GM19099 (cell line): Measurements from ENCODE around the gene ZBTB7C.

ENCODE experiments used
- POLR2A ChIP-seq: IDR thresholded peaks from 3 replicates; pipeline ENCODE4 v1.6.1; 2011; ENCODE audit warnings: low read depth; ENCODE audit not compliant: insufficient read length; ENCODE audit errors: extremely low read depth

ZBTB7C gene

DNA sequence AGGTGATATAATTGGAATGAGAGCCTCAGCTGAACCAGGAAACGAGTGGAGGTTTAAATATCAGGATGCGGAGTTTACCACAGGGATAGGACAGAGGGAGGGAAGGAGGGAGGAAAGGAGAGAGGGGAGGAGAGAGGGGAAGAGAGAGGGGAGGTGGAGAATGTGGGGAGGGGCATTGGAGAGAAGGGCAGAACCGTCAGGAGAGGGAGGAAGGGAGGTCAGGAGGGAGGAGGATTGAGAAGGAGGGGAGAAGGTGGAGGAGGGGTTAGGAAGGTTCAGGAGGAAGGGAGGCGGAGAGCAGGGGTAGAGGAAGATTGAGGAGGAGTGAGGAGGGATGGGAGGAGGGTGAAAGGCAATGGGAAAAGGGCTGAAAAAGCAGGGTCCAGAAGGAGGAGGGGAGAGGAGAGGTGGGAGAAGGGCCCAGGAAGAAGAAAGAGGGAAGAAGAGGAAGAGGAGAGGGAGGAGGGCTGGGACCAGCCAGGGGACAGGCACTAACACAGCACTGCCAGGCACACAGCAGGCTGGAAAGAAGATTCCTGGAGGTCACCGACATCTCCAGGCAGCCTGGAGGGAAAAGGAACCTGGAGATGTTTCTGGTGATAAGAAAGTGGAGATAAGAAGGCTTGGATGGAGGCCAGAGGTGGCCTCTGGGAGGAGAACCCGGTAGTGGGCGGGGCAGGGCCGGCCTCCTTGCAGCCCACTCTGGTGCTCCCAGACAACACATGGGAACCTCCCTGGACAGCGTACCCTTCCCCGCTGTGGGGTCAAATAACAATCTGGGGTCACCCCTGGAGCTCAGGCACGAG is 302.0 kb downstream of the ZBTB7C start:
- TF ChIP-seq POLR2A: no peak

DNA sequence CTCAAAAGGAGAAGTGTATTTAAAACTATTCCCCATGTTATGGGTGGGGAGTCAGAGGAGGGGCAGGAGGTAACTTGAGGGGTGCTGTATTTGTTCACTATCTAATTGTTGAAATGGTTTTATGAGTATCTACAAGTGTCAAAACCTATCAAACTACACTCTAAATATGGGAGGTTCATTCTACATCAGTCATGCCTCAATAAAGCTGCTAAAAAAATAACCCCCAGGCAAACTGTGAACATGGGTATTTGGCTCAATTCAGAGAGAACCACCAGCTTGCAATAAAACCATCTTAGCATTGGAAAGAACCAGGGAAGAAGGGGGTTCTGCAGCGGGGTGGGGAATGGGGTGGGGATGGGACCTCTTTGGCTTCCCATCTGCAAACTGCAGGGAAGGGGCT is 302.7 kb downstream of the ZBTB7C start:
- TF ChIP-seq POLR2A: no peak

DNA sequence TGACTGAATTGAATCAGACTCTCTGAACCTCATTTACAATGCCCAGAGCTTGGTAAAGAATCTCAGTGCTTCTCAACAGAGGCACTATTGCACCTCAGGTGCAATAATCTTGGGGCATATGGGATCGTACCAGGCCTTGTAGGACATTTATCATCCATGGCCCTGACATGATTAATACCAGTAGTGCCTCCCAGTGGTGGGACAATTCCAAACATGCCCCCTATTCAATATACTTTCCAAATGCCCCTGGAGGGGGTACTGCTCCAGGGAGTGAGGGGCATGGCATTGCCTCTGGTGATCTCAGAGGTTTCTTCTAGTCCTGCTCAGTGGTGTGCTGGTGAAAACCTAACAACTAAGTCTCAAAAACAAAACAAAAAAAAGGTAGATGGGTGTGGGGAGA is 303.9 kb downstream of the ZBTB7C start:
- no peak for TF ChIP-seq POLR2A

DNA sequence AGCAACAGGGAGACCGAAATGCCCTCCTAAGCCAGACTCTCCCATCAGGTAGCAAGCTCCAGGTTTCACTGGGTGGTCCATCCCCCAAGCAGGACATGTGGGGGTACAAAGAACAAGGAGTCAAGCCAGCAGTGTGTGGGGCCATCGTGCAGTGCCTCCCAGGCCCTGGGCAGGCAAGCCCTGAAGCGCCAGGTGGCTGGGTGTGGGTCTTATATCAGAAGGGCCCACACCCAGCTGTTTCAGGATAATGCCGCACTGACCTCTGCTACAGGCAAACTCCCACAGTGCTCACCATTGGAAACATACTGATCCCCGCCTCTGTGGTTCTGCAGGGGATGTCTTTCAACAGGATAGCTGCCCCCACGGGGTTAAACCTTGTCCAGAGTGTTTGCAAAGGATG is 304.5 kb downstream of the ZBTB7C start:
- TF ChIP-seq POLR2A: no peak

DNA sequence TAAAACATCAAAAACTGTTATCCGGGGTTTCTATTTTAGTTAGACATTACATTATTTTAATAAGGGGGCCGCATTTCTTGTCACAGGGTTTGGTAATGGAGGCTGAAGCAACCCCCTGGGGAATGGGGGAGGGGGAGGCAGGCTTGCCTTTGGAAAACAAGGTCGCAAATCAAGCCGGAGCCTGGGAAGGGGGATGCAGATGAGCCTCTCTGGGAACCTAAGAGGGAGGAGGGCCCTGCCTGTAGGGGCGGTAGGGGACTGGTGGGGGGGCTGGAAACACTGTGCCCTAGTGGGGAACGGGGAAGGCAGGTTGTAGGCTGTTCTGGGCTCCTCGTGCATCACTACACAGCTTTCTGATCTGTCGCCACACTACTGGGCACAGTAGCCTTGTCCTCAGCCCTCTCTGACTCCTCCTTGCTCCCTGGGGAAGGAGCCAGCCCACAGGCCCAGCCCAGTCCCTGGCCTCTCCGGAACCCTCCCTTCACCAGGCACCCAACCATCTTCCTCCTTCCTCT is 308.5 kb downstream of the ZBTB7C start:
- no peak for TF ChIP-seq POLR2A

GRCh38 chr18:48100165-48100575 is 309.0 kb downstream of the ZBTB7C start:
- no peak for TF ChIP-seq POLR2A

DNA sequence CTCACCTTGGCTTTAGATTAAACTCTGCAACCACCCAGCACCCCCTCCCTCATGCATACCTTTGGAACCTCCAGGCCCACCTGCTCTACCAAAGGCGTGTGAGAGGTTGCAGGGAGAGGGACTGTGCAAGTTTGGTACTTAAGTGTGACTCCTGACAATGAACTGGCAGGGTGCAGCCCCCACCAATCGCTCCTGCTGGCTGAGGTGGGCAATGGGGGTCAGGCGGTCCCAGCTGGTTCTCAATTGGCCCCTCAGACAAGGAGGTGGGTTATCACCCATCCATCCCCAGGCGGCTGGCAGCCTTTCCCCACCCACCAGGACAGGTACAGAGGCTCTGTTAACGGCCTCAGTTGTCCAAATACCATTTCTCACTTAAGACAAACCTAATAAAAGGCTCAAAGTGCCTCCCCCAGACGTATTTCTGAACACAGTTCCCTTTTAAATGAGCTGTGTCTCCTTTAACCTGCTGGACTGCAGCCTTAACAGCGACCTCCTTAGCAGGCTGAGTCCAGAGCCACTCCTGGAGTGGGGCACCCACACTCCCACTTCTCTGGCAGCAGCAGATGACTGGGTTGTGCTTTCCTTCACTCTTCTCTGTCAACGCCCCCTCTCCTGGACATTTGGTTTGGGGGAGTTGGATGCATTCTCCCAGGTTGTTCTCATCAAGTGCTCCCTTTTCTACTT is 309.6 kb downstream of the ZBTB7C start:
- no peak for TF ChIP-seq POLR2A

- TF ChIP-seq POLR2A: no peak
Observed at GRCh38 chr18:48098538-48098937, 310.6 kb downstream of the ZBTB7C start.

GRCh38 chr18:48098007-48098406 is 311.2 kb downstream of the ZBTB7C start:
- no peak for TF ChIP-seq POLR2A

- no peak for TF ChIP-seq POLR2A
Observed at GRCh38 chr18:48095726-48096125, 313.5 kb downstream of the ZBTB7C start.

GRCh38 chr18:48093104-48093503 is 316.1 kb downstream of the ZBTB7C start:
- no peak for TF ChIP-seq POLR2A

- TF ChIP-seq POLR2A: no peak
Observed at GRCh38 chr18:48091869-48092497, 317.2 kb downstream of the ZBTB7C start.

DNA sequence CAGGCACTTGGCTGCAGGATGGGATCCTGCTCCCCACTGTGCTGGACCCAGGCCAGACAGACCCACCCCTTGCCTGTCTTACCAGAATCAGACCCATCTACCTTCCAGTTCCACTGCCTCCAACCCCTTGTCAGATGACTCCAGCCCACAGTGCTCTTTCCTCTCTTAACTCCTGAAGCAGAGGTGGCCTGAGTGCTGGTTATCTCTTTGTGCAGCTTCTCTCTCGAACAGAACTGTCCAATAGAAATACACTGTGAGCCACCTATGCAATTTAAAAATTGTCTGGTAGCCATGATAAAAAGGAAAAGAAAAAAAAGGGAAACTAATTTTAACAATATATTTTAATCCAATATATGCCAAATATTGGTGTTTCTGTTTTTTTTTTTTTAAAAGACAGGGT is 318.5 kb downstream of the ZBTB7C start:
- TF ChIP-seq POLR2A: no peak

GRCh38 chr18:48090021-48090420 is 319.2 kb downstream of the ZBTB7C start:
- TF ChIP-seq POLR2A: no peak

DNA sequence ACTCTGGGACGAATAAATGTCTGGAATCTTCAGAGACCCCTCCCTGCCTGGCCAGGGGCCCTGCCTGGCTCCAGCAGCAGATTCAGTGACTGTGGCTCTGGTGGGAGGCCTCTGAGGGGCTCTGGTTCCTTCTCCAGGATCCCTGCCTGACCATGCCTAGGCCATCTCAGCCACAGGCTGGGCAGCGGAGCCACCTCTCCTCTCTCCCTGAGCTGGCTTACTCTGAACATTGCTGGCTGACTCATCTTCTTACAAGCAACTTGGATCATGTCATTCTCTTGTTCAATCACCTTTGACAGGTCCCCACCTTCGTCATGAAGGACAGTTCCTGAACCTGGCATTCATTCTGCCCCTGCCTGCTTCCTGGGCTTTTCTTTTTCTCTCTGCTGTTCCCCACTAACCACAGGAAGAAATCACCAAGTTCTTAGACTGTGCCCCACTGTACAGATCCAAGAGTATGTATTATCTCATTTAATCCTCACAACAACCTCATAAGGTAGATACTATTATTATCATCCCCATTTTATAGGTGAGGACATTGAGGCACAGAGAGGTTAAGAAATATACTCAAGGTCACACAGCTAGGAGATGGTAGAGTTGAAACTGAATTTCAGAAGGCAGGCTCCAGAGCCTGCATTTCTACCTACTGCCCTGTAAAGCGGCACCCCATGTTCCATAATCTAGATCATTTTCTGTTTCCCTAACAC is 323.2 kb downstream of the ZBTB7C start:
- no peak for TF ChIP-seq POLR2A
